NT2/D1 (cell line): ENCODE results near the gene IBA57.

Source experiments
- SUZ12 ChIP-seq: IDR thresholded peaks from 2 replicates; pipeline ENCODE4 v1.6.1; 2011; ENCODE audit not compliant: insufficient read length, insufficient read depth; ENCODE audit errors: extremely low read depth
- YY1 ChIP-seq: IDR thresholded peaks from 2 replicates; pipeline ENCODE4 v1.6.1; 2011; ENCODE audit not compliant: insufficient read length, insufficient read depth
- ZNF274 ChIP-seq: IDR thresholded peaks from 2 replicates; pipeline ENCODE4 v1.6.1; 2011; ENCODE audit warnings: mild to moderate bottlenecking, low read depth, low read length

- TF ChIP-seq ZNF274 (no peak), SUZ12 (no peak), YY1 (no peak)
Measured at GRCh38 chr1:228148935-228149405, 16.6 kb upstream of the IBA57 start.
